Adipocyte (in vitro differentiated cells): ENCODE results near the gene TASP1.

Experiments
- DNase-seq: peaks from one replicate; pipeline ENCODE4 v3.0.0-alpha.2; 2015; ENCODE audit warnings: low read depth
- H3K27me3 ChIP-seq: replicated peaks from 2 replicates; pipeline ENCODE4 v1.7.0; 2013; ENCODE audit warnings: mild to moderate bottlenecking, low read length, moderate library complexity; ENCODE audit not compliant: control insufficient read depth, insufficient read depth
- H3K36me3 ChIP-seq: 2 replicates; pipeline ENCODE4 v1.7.0; 2013; ENCODE audit warnings: low read length, mild to moderate bottlenecking, moderate library complexity; ENCODE audit not compliant: control insufficient read depth, insufficient read depth, severe bottlenecking
- H3K4me1 ChIP-seq: 2 replicates; pipeline ENCODE4 v1.7.0; 2013; ENCODE audit warnings: mild to moderate bottlenecking, low read length, moderate library complexity; ENCODE audit not compliant: control insufficient read depth, insufficient read depth
- H3K4me3 ChIP-seq: 2 replicates; pipeline ENCODE4 v1.7.0; 2013; ENCODE audit warnings: mild to moderate bottlenecking, low read length, moderate library complexity
- H3K9ac ChIP-seq: 2 replicates; pipeline ENCODE4 v1.7.0; 2013; ENCODE audit warnings: mild to moderate bottlenecking, low read length, moderate library complexity
- H3K9me3 ChIP-seq: 2 replicates; pipeline ENCODE4 v1.7.0; 2013; ENCODE audit warnings: mild to moderate bottlenecking, low read length, moderate library complexity; ENCODE audit not compliant: control insufficient read depth

The TASP1 gene

DNA sequence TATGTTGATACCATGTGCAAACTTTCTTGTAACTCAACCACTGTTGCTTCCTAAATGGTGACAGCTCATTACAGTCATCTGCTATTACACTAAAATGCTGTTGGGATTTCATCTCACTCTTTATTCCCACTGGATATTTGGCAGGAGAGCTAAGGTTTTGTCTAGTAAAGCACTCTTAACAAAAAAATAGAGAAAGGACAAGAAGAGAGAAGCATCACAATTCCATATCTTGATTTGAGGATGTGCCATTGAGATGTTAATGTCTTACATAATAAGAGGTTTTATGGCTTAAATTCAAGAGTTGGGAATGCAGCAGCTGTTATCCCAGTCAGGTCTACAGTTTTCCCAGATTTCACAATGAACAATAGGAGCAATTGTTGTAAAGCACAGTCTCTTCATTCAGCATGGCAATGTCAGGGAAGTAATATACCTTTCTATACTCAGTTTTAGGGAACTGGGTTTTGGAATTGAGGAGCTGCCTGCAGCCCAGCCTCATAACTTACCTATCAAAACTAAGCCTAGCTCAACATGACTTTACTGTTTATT, 282.7 kb downstream of the TASP1 start:
- H3K9me3 ChIP-seq, result no peaks in the 10 kb centered on the region
- peaks cover 5% of the 10 kb centered on the region for H3K4me1 ChIP-seq
- H3K9ac ChIP-seq, result no peak overlapping the region
- H3K36me3 ChIP-seq, result no peaks in the 10 kb centered on the region
- no peak overlapping the region for H3K4me3 ChIP-seq
- no peaks in the 10 kb centered on the region for H3K27me3 ChIP-seq
- DNase-seq, result no peak

DNA sequence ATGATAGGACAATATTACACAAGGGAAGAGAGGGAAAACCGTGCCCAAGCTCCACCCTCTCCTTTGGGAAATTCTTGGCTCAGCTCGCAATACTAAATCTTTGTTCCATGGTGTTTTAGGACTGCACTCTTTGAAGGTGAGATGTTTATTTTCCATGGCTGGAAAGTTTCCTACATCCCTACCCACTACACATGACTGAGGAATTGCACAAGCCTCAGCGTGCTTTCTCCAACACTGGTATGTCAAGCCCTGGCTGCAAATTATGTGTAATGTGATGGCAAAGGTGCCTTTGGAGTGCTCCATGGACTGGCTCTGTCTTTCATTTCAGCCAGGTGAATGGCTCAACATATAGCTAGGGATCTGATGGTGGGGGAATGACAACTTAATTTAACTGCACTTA, 283.3 kb downstream of the TASP1 start:
- DNase-seq, result peak; percentile 25
- H3K27me3 ChIP-seq, result no peaks in the 10 kb centered on the region
- no peak overlapping the region for H3K9ac ChIP-seq
- H3K9me3 ChIP-seq, result no peaks in the 10 kb centered on the region
- H3K4me1 ChIP-seq, result peaks cover 5% of the 10 kb centered on the region
- H3K4me3 ChIP-seq, result no peak overlapping the region
- H3K36me3 ChIP-seq, result no peaks in the 10 kb centered on the region

GRCh38 chr20:13353261-13353945, 285.3 kb downstream of the TASP1 start:
- H3K36me3 ChIP-seq, result no peaks in the 10 kb centered on the region
- DNase-seq, result no peak
- no peak overlapping the region for H3K4me3 ChIP-seq
- H3K9me3 ChIP-seq, result no peaks in the 10 kb centered on the region
- H3K27me3 ChIP-seq, result no peaks in the 10 kb centered on the region
- H3K9ac ChIP-seq, result no peak overlapping the region
- peaks cover 13% of the 10 kb centered on the region for H3K4me1 ChIP-seq

- Histone ChIP-seq H3K4me3 (peak overlapping the region; percentile 35), H3K4me1 (peaks cover 15% of the 10 kb centered on the region), H3K9me3 (no peaks in the 10 kb centered on the region), H3K27me3 (no peaks in the 10 kb centered on the region), H3K9ac (no peak overlapping the region), H3K36me3 (no peaks in the 10 kb centered on the region)
- peak; percentile 44 for DNase-seq
Measured at GRCh38 chr20:13349235-13349604, 289.5 kb downstream of the TASP1 start.

GRCh38 chr20:13348311-13349234, 290.2 kb downstream of the TASP1 start:
- Histone ChIP-seq H3K27me3 (no peaks in the 10 kb centered on the region), H3K9me3 (no peaks in the 10 kb centered on the region), H3K36me3 (no peaks in the 10 kb centered on the region), H3K4me1 (peaks cover 15% of the 10 kb centered on the region), H3K4me3 (peak overlapping the region; percentile 35), H3K9ac (no peak overlapping the region)
- peak; percentile 51 for DNase-seq

- no peak for DNase-seq
- peaks cover 31% of the 10 kb centered on the region for H3K4me1 ChIP-seq
- H3K27me3 ChIP-seq, result no peaks in the 10 kb centered on the region
- H3K9me3 ChIP-seq, result no peaks in the 10 kb centered on the region
- no peaks in the 10 kb centered on the region for H3K36me3 ChIP-seq
- H3K4me3 ChIP-seq, result no peak overlapping the region
- no peak overlapping the region for H3K9ac ChIP-seq
Measured at GRCh38 chr20:13344671-13345070, 294.1 kb downstream of the TASP1 start.

DNA sequence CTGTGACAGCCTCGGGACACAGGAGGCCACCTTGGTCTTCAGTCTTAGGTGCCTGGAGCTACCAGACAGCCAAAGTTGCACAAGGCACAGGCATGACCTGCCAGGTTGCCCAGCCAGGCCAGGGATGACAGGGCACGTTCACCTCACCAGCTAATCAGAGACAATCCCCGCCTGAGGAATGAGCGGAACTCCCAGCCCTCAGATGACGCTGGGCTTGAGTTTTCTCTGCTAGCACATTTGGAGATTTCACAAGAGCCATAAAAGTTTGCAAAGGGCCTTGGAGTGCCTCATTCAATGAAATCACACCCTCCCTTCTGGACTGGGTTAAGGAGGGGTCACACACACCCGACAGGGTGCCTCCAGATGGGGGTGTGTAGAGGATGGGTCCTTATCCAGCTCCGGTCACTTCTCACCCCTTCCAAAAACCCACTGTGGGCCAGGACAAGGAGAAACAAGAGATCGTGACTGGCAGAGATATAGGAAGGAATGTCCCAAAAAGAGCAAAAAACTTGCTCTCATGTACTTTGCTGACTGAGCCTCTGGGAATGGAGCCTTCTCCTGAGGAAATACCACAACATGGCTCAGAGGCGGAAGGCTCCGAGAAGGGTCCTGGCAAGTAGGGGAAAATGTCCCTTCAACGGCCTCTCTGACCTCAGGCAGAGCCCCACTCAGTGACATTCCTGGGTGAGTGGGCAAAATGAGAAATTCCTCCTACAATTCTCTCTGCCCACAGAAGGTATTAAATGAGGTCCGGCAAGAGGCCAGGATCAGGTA, 296.1 kb downstream of the TASP1 start:
- Histone ChIP-seq H3K9ac (no peak overlapping the region), H3K4me1 (peaks cover 21% of the 10 kb centered on the region), H3K36me3 (no peaks in the 10 kb centered on the region), H3K4me3 (no peak overlapping the region), H3K9me3 (no peaks in the 10 kb centered on the region), H3K27me3 (no peaks in the 10 kb centered on the region)
- DNase-seq, result peak; percentile 13

- Histone ChIP-seq H3K4me1 (peaks cover 21% of the 10 kb centered on the region), H3K36me3 (no peaks in the 10 kb centered on the region), H3K27me3 (no peaks in the 10 kb centered on the region), H3K9me3 (no peaks in the 10 kb centered on the region), H3K4me3 (no peak overlapping the region), H3K9ac (no peak overlapping the region)
- no peak for DNase-seq
Measured at GRCh38 chr20:13341737-13342393, 296.9 kb downstream of the TASP1 start.

GRCh38 chr20:13340088-13340487, 298.6 kb downstream of the TASP1 start:
- peaks cover 21% of the 10 kb centered on the region for H3K4me1 ChIP-seq
- DNase-seq, result peak; percentile 66
- H3K9ac ChIP-seq, result no peak overlapping the region
- no peak overlapping the region for H3K4me3 ChIP-seq
- no peaks in the 10 kb centered on the region for H3K9me3 ChIP-seq
- H3K27me3 ChIP-seq, result no peaks in the 10 kb centered on the region
- H3K36me3 ChIP-seq, result no peaks in the 10 kb centered on the region
